D721Med (cell line): ENCODE data around the gene UQCC2.

ENCODE experiments used
- DNase-seq: peaks from one replicate; pipeline ENCODE4 v3.0.0; 2011; ENCODE audit warnings: low spot score; ENCODE audit not compliant: insufficient read length
- FAIRE-seq: peaks from 2 replicates; lab custom pipeline; 2011; peaks lifted over from hg19 to GRCh38; lab: Jason Lieb, UNC
- TF ChIP-seq, protein P1 (sequence below): IDR thresholded peaks from 2 replicates; pipeline ENCODE4 v1.5.1; 2012; ENCODE audit warnings: mild to moderate bottlenecking, control low read depth; ENCODE audit not compliant: insufficient read depth; ENCODE audit errors: missing control alignments

The UQCC2 gene

DNA sequence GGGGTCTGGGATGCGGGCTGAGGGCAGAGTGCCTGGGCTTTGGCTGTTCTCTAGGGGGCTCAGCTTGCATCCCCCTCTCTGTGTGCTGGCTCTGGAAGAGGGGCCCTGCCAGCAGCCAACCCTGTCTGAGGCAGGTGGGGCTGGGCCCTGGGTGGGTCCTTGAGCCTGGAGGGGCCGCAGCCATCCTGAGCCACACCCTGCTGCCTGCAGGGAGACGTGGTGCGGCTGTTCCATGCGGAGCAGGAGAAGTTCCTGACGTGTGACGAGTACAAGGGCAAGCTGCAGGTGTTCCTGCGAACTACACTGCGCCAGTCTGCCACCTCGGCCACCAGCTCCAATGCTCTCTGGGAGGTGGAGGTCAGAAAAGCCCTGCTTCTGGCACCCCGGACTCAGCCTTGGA lies 49.2 kb downstream of the UQCC2 start:
- DNase-seq (no peak), FAIRE-seq (no peak)
- TF ChIP-seq, protein P1, sequence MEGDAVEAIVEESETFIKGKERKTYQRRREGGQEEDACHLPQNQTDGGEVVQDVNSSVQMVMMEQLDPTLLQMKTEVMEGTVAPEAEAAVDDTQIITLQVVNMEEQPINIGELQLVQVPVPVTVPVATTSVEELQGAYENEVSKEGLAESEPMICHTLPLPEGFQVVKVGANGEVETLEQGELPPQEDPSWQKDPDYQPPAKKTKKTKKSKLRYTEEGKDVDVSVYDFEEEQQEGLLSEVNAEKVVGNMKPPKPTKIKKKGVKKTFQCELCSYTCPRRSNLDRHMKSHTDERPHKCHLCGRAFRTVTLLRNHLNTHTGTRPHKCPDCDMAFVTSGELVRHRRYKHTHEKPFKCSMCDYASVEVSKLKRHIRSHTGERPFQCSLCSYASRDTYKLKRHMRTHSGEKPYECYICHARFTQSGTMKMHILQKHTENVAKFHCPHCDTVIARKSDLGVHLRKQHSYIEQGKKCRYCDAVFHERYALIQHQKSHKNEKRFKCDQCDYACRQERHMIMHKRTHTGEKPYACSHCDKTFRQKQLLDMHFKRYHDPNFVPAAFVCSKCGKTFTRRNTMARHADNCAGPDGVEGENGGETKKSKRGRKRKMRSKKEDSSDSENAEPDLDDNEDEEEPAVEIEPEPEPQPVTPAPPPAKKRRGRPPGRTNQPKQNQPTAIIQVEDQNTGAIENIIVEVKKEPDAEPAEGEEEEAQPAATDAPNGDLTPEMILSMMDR, result no peak

DNA sequence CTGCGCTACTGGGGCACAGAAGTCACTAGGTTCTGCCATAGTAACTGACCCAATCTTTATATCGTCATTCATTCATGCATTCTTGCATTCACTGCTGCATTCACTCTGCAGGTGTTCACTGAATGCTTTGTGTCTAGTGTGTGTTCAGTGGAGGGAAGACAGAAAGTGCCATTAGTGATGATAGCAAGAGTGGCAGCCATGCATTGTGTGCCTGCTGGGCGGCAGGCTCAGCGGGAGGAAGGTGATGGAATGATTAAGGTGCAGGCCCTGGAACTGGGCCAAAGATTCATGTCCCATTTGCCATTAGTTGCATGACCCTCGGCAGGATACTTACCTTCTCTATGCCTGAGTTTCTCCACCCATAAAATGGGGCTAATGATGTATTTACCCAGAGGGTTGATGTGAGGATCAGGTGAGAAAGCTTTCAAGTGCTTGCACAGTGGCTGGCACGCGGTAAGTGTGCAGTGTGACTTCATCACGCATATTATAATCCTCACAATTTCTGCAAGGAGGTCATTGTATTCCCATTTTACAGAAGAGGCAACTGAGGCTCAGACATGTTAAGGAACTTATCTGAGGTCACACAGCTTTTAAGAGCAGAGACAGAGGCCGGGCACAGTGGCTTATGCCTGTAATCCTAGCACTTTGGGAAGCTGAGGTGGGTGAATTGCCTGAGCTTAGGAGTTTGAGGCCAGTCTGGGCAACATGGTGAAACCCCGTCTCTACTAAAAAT lies 50.2 kb downstream of the UQCC2 start:
- no peak for DNase-seq
- FAIRE-seq, result no peak
- TF ChIP-seq, protein P1, result no peak

DNA sequence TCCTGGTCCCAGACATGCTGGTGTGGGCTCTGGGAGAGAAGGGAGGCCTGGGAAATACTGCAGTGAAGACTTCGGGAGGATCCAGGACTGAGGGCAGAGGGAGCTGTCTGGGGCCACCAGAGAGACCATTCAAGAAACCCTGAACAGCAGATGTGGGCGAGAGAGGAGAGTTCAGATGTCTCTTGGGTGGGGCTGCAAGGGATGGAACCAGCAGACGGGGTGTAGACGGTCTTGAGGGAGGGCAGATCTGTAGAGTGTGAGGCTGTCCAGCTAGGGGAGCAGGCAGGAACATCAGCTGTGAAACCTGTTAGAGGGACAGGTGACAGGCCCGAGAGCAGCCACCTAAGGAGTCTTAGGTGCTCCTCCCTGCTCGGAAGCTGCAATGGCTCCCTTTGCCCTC lies 51.5 kb downstream of the UQCC2 start:
- DNase-seq, result no peak
- TF ChIP-seq, protein P1, result no peak
- FAIRE-seq, result no peak

DNA sequence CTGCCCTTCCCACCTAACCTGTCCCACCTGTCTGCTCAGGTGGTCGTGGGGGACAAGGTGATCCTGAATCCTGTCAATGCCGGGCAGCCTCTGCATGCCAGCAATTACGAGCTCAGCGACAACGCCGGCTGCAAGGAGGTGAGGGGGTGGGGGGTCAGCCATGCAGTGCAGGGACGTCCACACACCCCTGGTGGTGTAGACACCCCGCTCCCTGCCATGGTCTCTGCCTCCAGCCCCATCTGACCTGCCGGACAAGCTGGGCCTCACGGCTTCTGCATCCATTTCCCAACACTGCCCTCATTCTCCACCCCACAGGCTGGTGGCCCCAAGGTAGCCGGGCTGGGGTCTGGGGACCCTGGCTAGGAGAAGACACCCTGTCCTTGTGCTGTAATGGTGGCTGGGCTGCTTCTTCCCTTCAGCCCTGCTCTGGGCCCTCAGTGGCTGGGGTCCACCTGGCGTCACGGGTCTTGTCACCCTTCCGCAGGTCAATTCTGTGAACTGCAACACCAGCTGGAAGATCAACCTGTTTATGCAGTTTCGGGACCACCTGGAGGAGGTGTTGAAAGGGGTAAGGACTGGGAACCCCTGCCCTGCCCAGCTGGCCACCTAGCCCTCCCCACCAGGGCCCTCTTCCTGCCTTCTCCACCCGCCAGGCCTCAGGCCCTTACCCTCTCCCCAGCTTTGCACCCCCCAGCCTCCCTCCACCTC lies 52.4 kb downstream of the UQCC2 start:
- FAIRE-seq (no peak), DNase-seq (no peak)
- TF ChIP-seq, protein P1, result no peak

DNA sequence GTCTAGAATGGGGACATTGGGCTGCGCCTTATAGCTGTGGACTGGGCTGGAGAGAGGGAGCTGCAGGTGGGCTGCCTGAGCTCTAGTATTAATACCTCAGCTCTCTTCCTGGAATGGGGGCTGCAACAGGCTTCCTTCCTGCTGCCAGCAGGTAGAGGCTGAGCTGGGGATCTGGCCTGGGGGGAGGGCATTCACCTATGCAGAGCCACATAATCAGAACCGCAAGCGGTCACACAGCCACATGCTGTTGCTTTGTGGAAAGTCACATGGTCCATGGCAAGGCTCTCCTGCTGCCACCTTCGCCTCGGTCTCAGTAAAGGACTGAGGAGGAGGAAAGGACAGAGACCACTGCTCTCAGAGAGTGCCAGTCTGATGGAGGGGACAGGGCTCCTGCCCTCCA lies 54.7 kb downstream of the UQCC2 start:
- TF ChIP-seq, protein P1, result no peak

DNA sequence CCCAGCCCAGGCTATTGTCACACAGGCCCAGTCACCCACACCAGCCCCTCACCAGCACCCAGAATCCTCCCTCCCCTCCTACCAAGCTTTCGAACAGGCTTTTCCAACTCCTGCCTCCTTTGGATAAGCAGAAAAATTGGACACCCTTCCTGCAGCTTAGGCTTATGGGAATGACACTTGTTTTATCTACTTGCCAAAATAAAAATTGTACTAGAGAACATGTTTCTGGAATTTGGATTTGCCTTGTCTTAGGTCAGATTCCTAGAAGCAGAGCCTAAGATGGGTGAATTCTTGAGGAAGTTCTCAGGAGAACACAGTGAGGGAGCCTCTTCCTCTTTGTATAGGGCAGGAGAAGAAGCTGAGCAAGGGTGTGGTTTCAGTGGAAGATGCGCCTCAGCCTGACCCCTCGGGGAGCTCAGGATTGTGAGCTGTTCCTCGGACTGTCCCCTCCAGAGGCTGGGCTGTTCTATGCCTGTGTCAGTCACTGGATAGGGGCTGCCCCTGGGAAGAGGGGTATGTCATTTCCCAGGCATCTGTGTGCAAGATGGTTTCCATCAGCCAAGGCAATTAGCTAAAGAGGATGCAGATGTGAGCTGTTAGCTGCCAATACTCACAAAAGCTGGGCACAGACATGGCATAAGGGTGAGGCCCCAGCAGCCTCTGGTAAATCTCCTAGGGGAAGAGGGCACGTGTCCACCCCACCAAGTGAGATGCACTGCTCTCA lies 56.5 kb downstream of the UQCC2 start:
- FAIRE-seq (no peak), DNase-seq (no peak)

More for the DNA sequence above, 54.7 kb downstream of the UQCC2 start:
- no peak for FAIRE-seq
- no peak for DNase-seq

More for the DNA sequence above, 56.5 kb downstream of the UQCC2 start:
- TF ChIP-seq, protein P1, result no peak
